BLaER1 treated with 17β-estradiol and CSF1 and Interleukin-3, amounts not matched to agents 10 nM and 100 nM (cell line): Measurements from ENCODE around the gene BAG3.
A peak's percentile ranks its signal among the peaks of the same experiment; 100 is the strongest.

Source experiments
- H3K27ac ChIP-seq, 11 experiments: shearing (Covaris generic); formaldehyde crosslinking; 2 replicates each; pipeline ENCODE4 v1.8.1; 2022
- H3K27me3 ChIP-seq, 11 experiments: shearing (Covaris generic); formaldehyde crosslinking; 2 replicates each; pipeline ENCODE4 v1.8.1; 2022
- H3K36me3 ChIP-seq, 11 experiments: shearing (Covaris generic); formaldehyde crosslinking; 2 replicates each; pipeline ENCODE4 v1.8.1; 2022
- H3K4me1 ChIP-seq, 10 experiments: shearing (Covaris generic); formaldehyde crosslinking; 2 replicates each; pipeline ENCODE4 v1.8.1; 2022
- H3K4me2 ChIP-seq, 11 experiments: shearing (Covaris generic); formaldehyde crosslinking; 2 replicates each; pipeline ENCODE4 v1.8.1; 2022
- H3K4me3 ChIP-seq, 10 experiments: shearing (Covaris generic); formaldehyde crosslinking; 2 replicates each; pipeline ENCODE4 v1.8.1; 2022
- H3K9ac ChIP-seq, 11 experiments: shearing (Covaris generic); formaldehyde crosslinking; 2 replicates each; pipeline ENCODE4 v1.8.1; 2022
- H3K9me3 ChIP-seq, 11 experiments: shearing (Covaris generic); formaldehyde crosslinking; replicated peaks in 1 of 11; 2 replicates each; pipeline ENCODE4 v1.8.1; 2022
- H4K20me1 ChIP-seq, 11 experiments: shearing (Covaris generic); formaldehyde crosslinking; 2 replicates each; pipeline ENCODE4 v1.8.1; 2022
- Cebpa-rat ChIP-seq, 11 experiments: shearing (Covaris generic); IDR thresholded peaks; 2 replicates each; pipeline ENCODE4 v1.8.1; 2022

Gene BAG3

GRCh38 chr10:119644994-119645393, 6.2 kb upstream of the BAG3 start:
- H3K27me3 ChIP-seq: no peaks in the 10 kb centered on the region
- peaks cover 0 to 6% (median under 1%) of the 10 kb centered on the region in 10 experiments; a peak in 7 of 20 replicates for H3K4me1 ChIP-seq
- H4K20me1 ChIP-seq: no peaks in the 10 kb centered on the region
- H3K36me3 ChIP-seq: peaks cover 0 to 9% (median 0%) of the 10 kb centered on the region in 11 experiments; a peak in 2 of 22 replicates
- no peak overlapping the region for H3K4me2 ChIP-seq
- peaks cover 15 to 43% (median 29%) of the 10 kb centered on the region in 11 experiments for H3K9me3 ChIP-seq
- no peak overlapping the region for H3K9ac ChIP-seq
- no peak overlapping the region for H3K4me3 ChIP-seq
- H3K27ac ChIP-seq: no peak overlapping the region
- no peak for TF ChIP-seq Cebpa-rat (IDR thresholded peaks at IDR 0.05)

GRCh38 chr10:119650062-119650461, 1.1 kb upstream of the BAG3 start:
- peak overlapping the region; percentile 68 to 95 (median 78); a peak in 18 of 22 replicates for H3K4me2 ChIP-seq
- no peak for TF ChIP-seq Cebpa-rat (IDR thresholded peaks at IDR 0.05)
- H3K27me3 ChIP-seq: no peaks in the 10 kb centered on the region
- peaks cover 0 to 34% (median 22%) of the 10 kb centered on the region in 11 experiments; a peak in 16 of 22 replicates for H4K20me1 ChIP-seq
- H3K9ac ChIP-seq: no peak overlapping the region
- H3K9me3 ChIP-seq: peaks cover 2 to 21% (median 13%) of the 10 kb centered on the region in 11 experiments; a peak in 21 of 22 replicates
- H3K4me1 ChIP-seq: peaks cover 28 to 37% (median 33%) of the 10 kb centered on the region in 10 experiments
- H3K27ac ChIP-seq: peak overlapping the region in 1 of 11 experiments; percentile 96; a peak in 1 of 22 replicates
- peak overlapping the region in 2 of 10 experiments; percentile 97 to 99; a peak in 4 of 20 replicates for H3K4me3 ChIP-seq
- peaks cover 0 to 7% (median 0%) of the 10 kb centered on the region in 11 experiments; a peak in 3 of 22 replicates for H3K36me3 ChIP-seq

- Histone ChIP-seq H3K4me3 (peak overlapping the region; percentile 93 to 100 (median 99)), H3K4me2 (peak overlapping the region; percentile 78 to 98 (median 95)), H3K36me3 (peaks cover 0 to 19% (median 9%) of the 10 kb centered on the region in 11 experiments; a peak in 17 of 22 replicates), H3K27me3 (no peaks in the 10 kb centered on the region), H3K27ac (peak overlapping the region; percentile 89 to 97 (median 94)), H3K9ac (peak overlapping the region; percentile 94 to 98 (median 97)), H3K4me1 (peaks cover 45 to 54% (median 49%) of the 10 kb centered on the region in 10 experiments), H3K9me3 (peaks cover 0 to 4% (median 0%) of the 10 kb centered on the region in 11 experiments; a peak in 2 of 22 replicates), H4K20me1 (peaks cover 0 to 51% (median 33%) of the 10 kb centered on the region in 11 experiments; a peak in 17 of 22 replicates)
- TF ChIP-seq Cebpa-rat (IDR thresholded peaks at IDR 0.05): no peak
Observed at GRCh38 chr10:119651514-119652360, 557 bp downstream of the BAG3 start.

DNA sequence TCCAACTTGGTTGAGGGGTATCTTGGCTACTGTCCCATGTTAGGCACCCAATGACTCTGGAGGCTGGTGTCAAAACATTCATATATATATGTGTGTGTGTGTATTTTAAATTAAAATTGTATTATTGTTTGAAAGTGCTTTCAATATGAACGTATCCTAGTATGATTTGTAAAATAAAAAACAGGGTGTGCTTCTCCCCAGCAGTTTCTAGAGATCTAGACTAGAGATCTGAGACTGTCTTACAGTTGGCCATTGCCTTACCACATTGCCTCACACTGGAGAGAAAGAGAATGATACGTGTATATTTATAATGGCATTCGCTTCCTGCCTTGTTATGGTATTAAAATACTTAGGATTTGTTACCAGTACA, 1.2 kb downstream of the BAG3 start:
- H3K27ac ChIP-seq: peak overlapping the region; percentile 89 to 97 (median 94)
- H4K20me1 ChIP-seq: peaks cover under 1 to 57% (median 39%) of the 10 kb centered on the region in 11 experiments; a peak in 17 of 22 replicates
- peak overlapping the region; percentile 78 to 98 (median 95) for H3K4me2 ChIP-seq

DNA sequence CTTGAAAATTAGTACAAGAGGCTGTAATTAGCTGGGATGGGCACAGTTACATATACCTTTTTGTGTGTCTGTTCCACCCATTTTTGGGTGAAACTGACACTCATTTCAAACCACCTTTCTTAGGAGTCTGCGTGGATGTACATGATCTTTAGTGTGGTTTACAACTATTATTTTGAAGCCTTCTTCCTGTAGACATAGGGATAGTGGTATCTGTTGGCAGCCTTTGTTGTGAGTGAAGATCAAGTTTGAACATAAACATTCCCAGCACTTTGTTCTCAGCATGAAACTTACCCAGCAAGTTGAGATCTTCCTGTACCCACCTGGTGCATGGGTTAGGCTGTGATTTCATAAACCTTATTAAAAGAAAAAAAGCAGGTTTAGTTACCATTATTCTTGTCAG, 2.0 kb downstream of the BAG3 start:
- no peaks in the 10 kb centered on the region for H3K9me3 ChIP-seq
- H3K4me1 ChIP-seq: peaks cover 53 to 67% (median 62%) of the 10 kb centered on the region in 10 experiments
- no peaks in the 10 kb centered on the region for H3K27me3 ChIP-seq
- peaks cover 0 to 33% (median 23%) of the 10 kb centered on the region in 11 experiments; a peak in 17 of 22 replicates for H3K36me3 ChIP-seq
- peak overlapping the region; percentile 78 to 98 (median 95) for H3K4me2 ChIP-seq
- peak overlapping the region; percentile 36 to 98 (median 96); a peak in 20 of 22 replicates for H3K9ac ChIP-seq
- peaks cover 7 to 66% (median 47%) of the 10 kb centered on the region in 11 experiments; a peak in 18 of 22 replicates for H4K20me1 ChIP-seq
- no peak for TF ChIP-seq Cebpa-rat (IDR thresholded peaks at IDR 0.05)
- H3K4me3 ChIP-seq: peak overlapping the region; percentile 93 to 100 (median 99); a peak in 19 of 20 replicates
- H3K27ac ChIP-seq: peak overlapping the region in 9 of 11 experiments; percentile 24 to 97 (median 94); a peak in 10 of 22 replicates

More for the DNA sequence above, 1.2 kb downstream of the BAG3 start:
- H3K9ac ChIP-seq: peak overlapping the region; percentile 94 to 98 (median 97)
- no peaks in the 10 kb centered on the region for H3K9me3 ChIP-seq
- no peak for TF ChIP-seq Cebpa-rat (IDR thresholded peaks at IDR 0.05)
- H3K27me3 ChIP-seq: no peaks in the 10 kb centered on the region
- H3K36me3 ChIP-seq: peaks cover 0 to 25% (median 15%) of the 10 kb centered on the region in 11 experiments; a peak in 17 of 22 replicates
- H3K4me3 ChIP-seq: peak overlapping the region; percentile 93 to 100 (median 99)
- peaks cover 51 to 60% (median 54%) of the 10 kb centered on the region in 10 experiments for H3K4me1 ChIP-seq

- H3K9ac ChIP-seq: peak overlapping the region in 6 of 11 experiments; percentile 64 to 98 (median 96); a peak in 5 of 22 replicates
- no peaks in the 10 kb centered on the region for H3K27me3 ChIP-seq
- no peak for TF ChIP-seq Cebpa-rat (IDR thresholded peaks at IDR 0.05)
- H3K9me3 ChIP-seq: peaks cover 0 to 3% (median 0%) of the 10 kb centered on the region in 11 experiments; a peak in 1 of 22 replicates
- peak overlapping the region in 1 of 11 experiments; percentile 96; a peak in 1 of 22 replicates for H3K27ac ChIP-seq
- H4K20me1 ChIP-seq: peaks cover 14 to 73% (median 54%) of the 10 kb centered on the region in 11 experiments; a peak in 18 of 22 replicates
- H3K4me2 ChIP-seq: peak overlapping the region; percentile 78 to 98 (median 95)
- H3K4me1 ChIP-seq: peaks cover 55 to 74% (median 67%) of the 10 kb centered on the region in 10 experiments
- H3K36me3 ChIP-seq: peaks cover under 1 to 40% (median 30%) of the 10 kb centered on the region in 11 experiments; a peak in 20 of 22 replicates
- H3K4me3 ChIP-seq: peak overlapping the region in 6 of 10 experiments; percentile 97 to 100 (median 99); a peak in 5 of 20 replicates
Observed at GRCh38 chr10:119653916-119654315, 2.7 kb downstream of the BAG3 start.

DNA sequence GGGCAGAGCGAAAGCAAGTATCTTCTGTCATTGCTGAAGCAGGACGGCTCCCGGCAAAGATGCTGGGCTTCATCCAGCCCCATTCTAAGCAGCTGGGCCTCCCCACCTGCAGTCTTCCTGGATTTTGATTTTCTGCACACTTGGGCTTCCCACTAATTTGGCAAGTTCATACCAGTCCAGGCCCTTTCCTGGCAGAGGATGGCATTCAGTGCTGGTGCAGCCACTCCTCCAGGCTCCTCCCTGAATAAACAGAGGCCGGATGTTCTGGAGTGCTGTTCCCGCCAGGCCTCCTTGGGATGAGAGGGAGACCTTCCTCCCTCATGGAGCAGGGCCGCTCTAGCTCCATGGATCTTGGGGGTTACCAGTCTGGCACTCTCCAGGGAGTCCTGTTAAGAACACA, 3.4 kb downstream of the BAG3 start:
- H3K36me3 ChIP-seq: peaks cover 7 to 47% (median 36%) of the 10 kb centered on the region in 11 experiments
- no peak for TF ChIP-seq Cebpa-rat (IDR thresholded peaks at IDR 0.05)
- peak overlapping the region in 10 of 11 experiments; percentile 8 to 69 (median 50); a peak in 14 of 22 replicates for H3K27ac ChIP-seq
- peak overlapping the region in 8 of 11 experiments; percentile 18 to 58 (median 45); a peak in 12 of 22 replicates for H3K9ac ChIP-seq
- H3K4me1 ChIP-seq: peaks cover 58 to 79% (median 68%) of the 10 kb centered on the region in 10 experiments
- H3K4me2 ChIP-seq: peak overlapping the region; percentile 78 to 98 (median 95)
- no peaks in the 10 kb centered on the region for H3K27me3 ChIP-seq
- peaks cover 18 to 79% (median 61%) of the 10 kb centered on the region in 11 experiments; a peak in 18 of 22 replicates for H4K20me1 ChIP-seq
- H3K4me3 ChIP-seq: peak overlapping the region in 1 of 10 experiments; percentile 32; a peak in 3 of 20 replicates
- H3K9me3 ChIP-seq: peaks cover 0 to 9% (median 4%) of the 10 kb centered on the region in 11 experiments; a peak in 10 of 22 replicates

DNA sequence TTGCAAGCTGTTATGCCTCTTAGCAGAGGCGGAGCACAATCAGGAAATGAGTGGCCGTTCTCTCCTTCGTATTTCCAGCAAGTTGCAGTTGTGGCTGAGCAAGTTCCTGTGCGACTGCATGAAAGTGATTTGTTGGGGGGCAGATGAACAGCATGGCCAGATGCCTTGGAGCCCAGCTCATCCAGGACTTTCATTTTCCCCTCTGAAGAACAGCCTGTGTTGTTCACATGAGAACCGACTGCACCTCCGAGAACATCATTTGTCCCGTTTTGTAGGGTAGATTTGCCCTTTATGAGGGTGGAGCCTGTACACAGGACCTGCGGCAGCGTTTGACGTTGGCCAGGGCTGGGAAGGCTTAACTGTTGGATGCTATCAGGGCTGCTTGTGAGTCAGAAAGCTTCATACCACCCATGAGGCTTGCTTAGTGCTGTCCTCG, 4.4 kb downstream of the BAG3 start:
- Histone ChIP-seq H3K9ac (peak overlapping the region; percentile 7 to 58 (median 40); a peak in 17 of 22 replicates), H3K4me1 (peaks cover 53 to 70% (median 63%) of the 10 kb centered on the region in 10 experiments), H3K4me3 (peak overlapping the region in 5 of 10 experiments; percentile 19 to 32 (median 31); a peak in 6 of 20 replicates), H3K36me3 (peaks cover 13 to 56% (median 46%) of the 10 kb centered on the region in 11 experiments), H4K20me1 (peaks cover 23 to 89% (median 68%) of the 10 kb centered on the region in 11 experiments; a peak in 18 of 22 replicates), H3K9me3 (peaks cover 0 to 18% (median 11%) of the 10 kb centered on the region in 11 experiments; a peak in 12 of 22 replicates), H3K4me2 (peak overlapping the region; percentile 78 to 98 (median 95)), H3K27ac (peak overlapping the region; percentile 1 to 69 (median 45); a peak in 17 of 22 replicates), H3K27me3 (no peaks in the 10 kb centered on the region)
- no peak for TF ChIP-seq Cebpa-rat (IDR thresholded peaks at IDR 0.05)
